H9 (cell line): ENCODE measurements around the gene TAPBPL. TPM values are rescaled to one million over a fixed set of nuclear protein-coding genes. Genes with fewer than 3 reads are reported as not detected.

Experiments
- DNase-seq: peaks from one replicate; pipeline ENCODE4 v3.0.0-alpha.2; 2017
- H2AFZ ChIP-seq: one replicate; pipeline ENCODE4 v1.6.1; 2013; ENCODE audit warnings: mild to moderate bottlenecking, low read length, control low read depth, moderate library complexity
- H2AK5ac ChIP-seq: 2 replicates; pipeline ENCODE4 v1.6.1; 2013; ENCODE audit warnings: low read length, control low read depth, mixed read lengths; ENCODE audit not compliant: insufficient read length
- H2BK120ac ChIP-seq: one replicate; pipeline ENCODE4 v1.6.1; 2013; ENCODE audit warnings: low read depth, mild to moderate bottlenecking, low read length, control low read depth, inconsistent platforms; ENCODE audit not compliant: poor library complexity, severe bottlenecking
- H2BK12ac ChIP-seq: 2 replicates; pipeline ENCODE4 v1.6.1; 2013; ENCODE audit warnings: low read length, control low read depth, mixed read lengths, low read depth; ENCODE audit not compliant: insufficient read length
- H2BK15ac ChIP-seq: 2 replicates; pipeline ENCODE4 v1.6.1; 2013; ENCODE audit warnings: low read depth, low read length, control low read depth
- H2BK20ac ChIP-seq: one replicate; pipeline ENCODE4 v1.6.1; 2013; ENCODE audit warnings: low read depth, mild to moderate bottlenecking, low read length, control low read depth, inconsistent platforms; ENCODE audit not compliant: poor library complexity, severe bottlenecking
- H2BK5ac ChIP-seq: 2 replicates; pipeline ENCODE4 v1.6.1; 2013; ENCODE audit warnings: low read length, control low read depth, mixed read lengths; ENCODE audit not compliant: insufficient read length
- H3K14ac ChIP-seq: 2 replicates; pipeline ENCODE4 v1.6.1; 2013; ENCODE audit warnings: low read length, control low read depth; ENCODE audit not compliant: insufficient read depth
- H3K18ac ChIP-seq: 2 replicates; pipeline ENCODE4 v1.6.1; 2013; ENCODE audit warnings: low read depth, mild to moderate bottlenecking, mixed read lengths, low read length, control low read depth; ENCODE audit not compliant: insufficient read length
- H3K23ac ChIP-seq: 2 replicates; pipeline ENCODE4 v1.6.1; 2013; ENCODE audit warnings: low read length, control low read depth, mixed read lengths, low read depth; ENCODE audit not compliant: insufficient read length
- H3K23me2 ChIP-seq: 2 replicates; pipeline ENCODE4 v1.6.1; 2013; ENCODE audit warnings: low read depth, mild to moderate bottlenecking, mixed read lengths, low read length, control low read depth; ENCODE audit not compliant: insufficient read length, poor library complexity, severe bottlenecking
- H3K27ac ChIP-seq: 2 replicates; pipeline ENCODE4 v1.5.1; 2013; ENCODE audit warnings: low read length, control low read depth, mixed read lengths, low read depth; ENCODE audit not compliant: insufficient read length
- H3K27me3 ChIP-seq: 2 replicates; pipeline ENCODE4 v1.6.1; 2013; ENCODE audit warnings: low read length, control low read depth, inconsistent platforms; ENCODE audit not compliant: insufficient read depth
- H3K4ac ChIP-seq: 2 replicates; pipeline ENCODE4 v1.6.1; 2013; ENCODE audit warnings: low read depth, mild to moderate bottlenecking, control low read depth, inconsistent platforms, low read length, moderate library complexity
- H3K4me1 ChIP-seq: 2 replicates; pipeline ENCODE4 v1.6.1; 2013; ENCODE audit warnings: low read length, control low read depth, inconsistent platforms; ENCODE audit not compliant: insufficient read depth
- H3K4me2 ChIP-seq: 2 replicates; pipeline ENCODE4 v1.6.1; 2013; ENCODE audit warnings: low read length, control low read depth, mixed read lengths; ENCODE audit not compliant: insufficient read length, insufficient read depth
- H3K56ac ChIP-seq: 2 replicates; pipeline ENCODE4 v1.6.1; 2013; ENCODE audit warnings: low read depth, mild to moderate bottlenecking, mixed read lengths, low read length, control low read depth; ENCODE audit not compliant: insufficient read length
- H3K79me1 ChIP-seq: 2 replicates; pipeline ENCODE4 v1.6.1; 2013; ENCODE audit warnings: low read depth, mild to moderate bottlenecking, moderate library complexity, low read length, control low read depth, inconsistent platforms; ENCODE audit not compliant: insufficient read depth, poor library complexity, severe bottlenecking
- H3K79me2 ChIP-seq: 2 replicates; pipeline ENCODE4 v1.6.1; 2013; ENCODE audit warnings: low read length, control low read depth, inconsistent platforms; ENCODE audit not compliant: insufficient read depth
- H3K9ac ChIP-seq: 2 replicates; pipeline ENCODE4 v1.6.1; 2013; ENCODE audit warnings: low read length, control low read depth, mixed read lengths; ENCODE audit not compliant: insufficient read length; ENCODE audit errors: extremely low read depth
- H3K9me3 ChIP-seq: one replicate; pipeline ENCODE4 v1.6.1; 2013; ENCODE audit warnings: low read depth, low read length, inconsistent platforms; ENCODE audit not compliant: control insufficient read depth
- H3T11ph ChIP-seq: one replicate; pipeline ENCODE4 v1.6.1; 2013; ENCODE audit warnings: mild to moderate bottlenecking, low read length, control low read depth, inconsistent platforms
- H4K20me1 ChIP-seq: one replicate; pipeline ENCODE4 v1.6.1; 2013; ENCODE audit not compliant: control insufficient read depth, insufficient read length, insufficient read depth
- H4K5ac ChIP-seq: 2 replicates; pipeline ENCODE4 v1.6.1; 2013; ENCODE audit warnings: low read depth, mild to moderate bottlenecking, mixed read lengths, low read length, control low read depth; ENCODE audit not compliant: insufficient read length
- H4K8ac ChIP-seq: replicated peaks from 2 replicates; pipeline ENCODE4 v1.6.1; 2013; ENCODE audit warnings: low read length, control low read depth, mixed read lengths, low read depth; ENCODE audit not compliant: insufficient read length
- H4K91ac ChIP-seq: 2 replicates; pipeline ENCODE4 v1.6.1; 2013; ENCODE audit warnings: low read depth, mild to moderate bottlenecking, moderate library complexity, mixed read lengths, low read length, control low read depth; ENCODE audit not compliant: insufficient read length
- H3K27ac Mint-ChIP-seq, 3 experiments: 2 replicates in 2 of 3; 3 replicates in 1 of 3; pipeline ENCODE4 v1.8.0; 2020 to 2021; ENCODE audit warnings: mixed read lengths in 3 of 3, mild to moderate bottlenecking in 1 of 3, moderate library complexity in 1 of 3
- H3K27me3 Mint-ChIP-seq: 2 replicates; pipeline ENCODE4 v1.8.0; 2021; ENCODE audit warnings: low read depth, mild to moderate bottlenecking, moderate library complexity, mixed read lengths
- H3K36me3 Mint-ChIP-seq, 3 experiments: 2 replicates in 2 of 3; 3 replicates in 1 of 3; pipeline ENCODE4 v1.8.0; 2020 to 2021; ENCODE audit warnings: low read depth in 3 of 3, mixed read lengths in 3 of 3; ENCODE audit not compliant: insufficient read depth in 1 of 3
- H3K4me1 Mint-ChIP-seq, 2 experiments: 2 replicates each; pipeline ENCODE4 v1.8.0; 2020; ENCODE audit warnings: mixed read lengths in 2 of 2
- H3K4me3 Mint-ChIP-seq, 2 experiments: 2 replicates in 1 of 2; 3 replicates in 1 of 2; pipeline ENCODE4 v1.8.0; 2020 to 2021; ENCODE audit warnings: mild to moderate bottlenecking in 2 of 2, mixed read lengths in 2 of 2, moderate library complexity in 1 of 2
- H3K9me3 Mint-ChIP-seq, 2 experiments: 2 replicates in 1 of 2; 3 replicates in 1 of 2; pipeline ENCODE4 v1.8.0; 2020; ENCODE audit warnings: mild to moderate bottlenecking in 2 of 2, mixed read lengths in 2 of 2, moderate library complexity in 1 of 2
- WGBS: extraction: QIAGEN DNeasy Blood & Tissue Kit; methylation state at CpG from one replicate; pipeline ENCODE4 v1.1.7; 2013; ENCODE audit warnings: missing lambda C conversion rate, low lambda C conversion rate, mixed read lengths; ENCODE audit not compliant: insufficient read length; ENCODE audit errors: extremely low coverage; 5-methylcytosine and 5-hydroxymethylcytosine counted together
- total RNA-seq: library from RNA; stranded (reverse); gene quantifications from 2 replicates; pipeline ENCODE4 v1.2.1, GENCODE V29; 2021
- TF ChIP-seq, protein P1 (sequence below): fragments of 200-600 bp; sonication (generic); conservative IDR thresholded peaks from 3 replicates; pipeline ENCODE4 v1.8.0; 2021; ENCODE audit warnings: antibody characterized with exemption, mild to moderate bottlenecking

TAPBPL gene
- total RNA-seq, 1 experiment from 2014 or later: 1.4 TPM

DNA sequence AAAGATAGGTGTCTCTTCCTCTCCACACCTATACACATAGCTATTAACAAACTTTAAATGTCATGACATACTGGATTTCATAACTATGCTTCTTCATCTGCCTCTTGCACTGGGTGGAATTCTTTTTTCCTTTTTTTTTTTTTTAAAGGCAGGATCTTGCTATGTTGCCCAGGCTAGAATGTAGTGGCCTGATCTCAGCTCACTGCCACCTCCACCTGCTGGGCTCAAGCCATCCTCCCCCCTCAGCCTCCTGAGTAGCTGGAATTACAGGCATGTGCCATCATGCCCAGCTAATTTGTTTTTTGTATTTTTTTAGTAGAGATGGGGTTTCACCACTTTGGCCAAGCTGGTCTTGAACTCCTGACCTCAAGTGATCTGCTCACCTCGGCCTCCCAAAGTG is 36.4 kb downstream of the TAPBPL start:
- Histone ChIP-seq H2BK120ac (no peak overlapping the region), H3K4me2 (no peak overlapping the region), H3K27me3 (no peaks in the 10 kb centered on the region), H3K23me2 (peaks cover 5% of the 10 kb centered on the region), H3K23ac (no peak overlapping the region), H3K9me3 (no peaks in the 10 kb centered on the region), H4K91ac (no peak overlapping the region), H2BK15ac (no peak overlapping the region), H2AK5ac (no peak overlapping the region), H2BK12ac (no peak overlapping the region), H3K79me2 (no peaks in the 10 kb centered on the region; the same call in 1 of the 2 replicates), H4K20me1 (no peaks in the 10 kb centered on the region), H3K4me1 (no peaks in the 10 kb centered on the region), H2AFZ (no peak overlapping the region), H4K8ac (no peak overlapping the region), H2BK20ac (no peak overlapping the region), H3K79me1 (no peaks in the 10 kb centered on the region), H2BK5ac (no peak overlapping the region), H3K9ac (no peak overlapping the region), H3K4ac (no peak overlapping the region), H4K5ac (no peak overlapping the region), H3K18ac (no peak overlapping the region), H3K27ac (no peak overlapping the region), H3K56ac (no peak overlapping the region), H3T11ph (no peak overlapping the region), H3K14ac (no peak overlapping the region)
- H3K27me3 Mint-ChIP-seq: peaks cover 2% of the 10 kb centered on the region; the same call in 1 of the 2 replicates
- TF ChIP-seq, protein P1, sequence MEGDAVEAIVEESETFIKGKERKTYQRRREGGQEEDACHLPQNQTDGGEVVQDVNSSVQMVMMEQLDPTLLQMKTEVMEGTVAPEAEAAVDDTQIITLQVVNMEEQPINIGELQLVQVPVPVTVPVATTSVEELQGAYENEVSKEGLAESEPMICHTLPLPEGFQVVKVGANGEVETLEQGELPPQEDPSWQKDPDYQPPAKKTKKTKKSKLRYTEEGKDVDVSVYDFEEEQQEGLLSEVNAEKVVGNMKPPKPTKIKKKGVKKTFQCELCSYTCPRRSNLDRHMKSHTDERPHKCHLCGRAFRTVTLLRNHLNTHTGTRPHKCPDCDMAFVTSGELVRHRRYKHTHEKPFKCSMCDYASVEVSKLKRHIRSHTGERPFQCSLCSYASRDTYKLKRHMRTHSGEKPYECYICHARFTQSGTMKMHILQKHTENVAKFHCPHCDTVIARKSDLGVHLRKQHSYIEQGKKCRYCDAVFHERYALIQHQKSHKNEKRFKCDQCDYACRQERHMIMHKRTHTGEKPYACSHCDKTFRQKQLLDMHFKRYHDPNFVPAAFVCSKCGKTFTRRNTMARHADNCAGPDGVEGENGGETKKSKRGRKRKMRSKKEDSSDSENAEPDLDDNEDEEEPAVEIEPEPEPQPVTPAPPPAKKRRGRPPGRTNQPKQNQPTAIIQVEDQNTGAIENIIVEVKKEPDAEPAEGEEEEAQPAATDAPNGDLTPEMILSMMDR: no peak
- H3K4me3 Mint-ChIP-seq: no peak overlapping the region
- no peak overlapping the region for H3K27ac Mint-ChIP-seq
- DNase-seq: no peak
- H3K4me1 Mint-ChIP-seq: peaks cover 5 to 6% of the 10 kb centered on the region in 2 experiments
- no peaks in the 10 kb centered on the region for H3K9me3 Mint-ChIP-seq
- H3K36me3 Mint-ChIP-seq: peaks cover 6 to 9% (median 8%) of the 10 kb centered on the region in 3 experiments; a peak in 6 of 7 replicates
- WGBS: no CpG with 5 or more reads among the region's 1 CpG
